Trophoblast cell (in vitro differentiated cells and primary cell): ENCODE results near the gene DCP1B.

Source experiments
- DNase-seq, 2 donors: peaks; one replicate each; pipeline ENCODE4 v3.0.0-alpha.2; 2016
- H2AFZ ChIP-seq: 2 replicates; pipeline ENCODE4 v1.6.1; 2013; ENCODE audit warnings: low read length, moderate library complexity, mild to moderate bottlenecking; ENCODE audit not compliant: insufficient read depth, poor library complexity
- H2AK5ac ChIP-seq: 2 replicates; pipeline ENCODE4 v1.6.1; 2013; ENCODE audit warnings: mild to moderate bottlenecking, low read length
- H2BK120ac ChIP-seq: 2 replicates; pipeline ENCODE4 v1.6.1; 2013; ENCODE audit warnings: low read length, mild to moderate bottlenecking, moderate library complexity; ENCODE audit not compliant: insufficient read depth, poor library complexity
- H2BK12ac ChIP-seq: 2 replicates; pipeline ENCODE4 v1.6.1; 2013; ENCODE audit warnings: mild to moderate bottlenecking, low read length, moderate library complexity
- H2BK5ac ChIP-seq: 2 replicates; pipeline ENCODE4 v1.6.1; 2013; ENCODE audit warnings: low read length, low read depth, moderate library complexity, mild to moderate bottlenecking; ENCODE audit not compliant: poor library complexity
- H3K14ac ChIP-seq: 2 replicates; pipeline ENCODE4 v1.6.1; 2013; ENCODE audit warnings: mild to moderate bottlenecking, low read length
- H3K18ac ChIP-seq: 2 replicates; pipeline ENCODE4 v1.6.1; 2013; ENCODE audit warnings: mild to moderate bottlenecking, low read length
- H3K23ac ChIP-seq: 2 replicates; pipeline ENCODE4 v1.6.1; 2013; ENCODE audit warnings: low read length
- H3K27ac ChIP-seq: 2 replicates; pipeline ENCODE4 v1.5.1; 2013; ENCODE audit warnings: low read depth, mild to moderate bottlenecking, inconsistent platforms, low read length, moderate library complexity
- H3K27me3 ChIP-seq: 2 replicates; pipeline ENCODE4 v1.6.1; 2013; ENCODE audit warnings: inconsistent platforms, mild to moderate bottlenecking, low read length, moderate library complexity; ENCODE audit not compliant: insufficient read depth
- H3K36me3 ChIP-seq, 2 experiments: 1 replicate in 1 of 2; 2 replicates in 1 of 2; pipeline ENCODE4 v1.6.1; 2013; ENCODE audit warnings: low read length in 2 of 2, mild to moderate bottlenecking in 2 of 2, moderate library complexity in 1 of 2; ENCODE audit not compliant: insufficient read depth in 2 of 2, control insufficient read depth in 1 of 2
- H3K4ac ChIP-seq: 2 replicates; pipeline ENCODE4 v1.6.1; 2013; ENCODE audit warnings: low read depth, mild to moderate bottlenecking, low read length, moderate library complexity
- H3K4me1 ChIP-seq, 2 experiments: 1 replicate in 1 of 2; 2 replicates in 1 of 2; pipeline ENCODE4 v1.6.1; 2013; ENCODE audit warnings: low read length in 2 of 2, mild to moderate bottlenecking in 2 of 2, moderate library complexity in 1 of 2; ENCODE audit not compliant: insufficient read depth in 2 of 2, control insufficient read depth in 1 of 2
- H3K4me2 ChIP-seq: 2 replicates; pipeline ENCODE4 v1.6.1; 2013; ENCODE audit warnings: inconsistent platforms, mild to moderate bottlenecking, low read length, moderate library complexity
- H3K4me3 ChIP-seq: 2 replicates; pipeline ENCODE4 v1.5.1; 2013; ENCODE audit warnings: mild to moderate bottlenecking, low read depth, low read length, inconsistent platforms
- H3K79me1 ChIP-seq: one replicate; pipeline ENCODE4 v1.6.1; 2013; ENCODE audit warnings: low read length
- H3K79me2 ChIP-seq: 2 replicates; pipeline ENCODE4 v1.6.1; 2013; ENCODE audit warnings: low read length, mild to moderate bottlenecking; ENCODE audit not compliant: control insufficient read depth, insufficient read depth, poor library complexity
- H3K9ac ChIP-seq: 2 replicates; pipeline ENCODE4 v1.6.1; 2013; ENCODE audit warnings: mild to moderate bottlenecking, low read length
- H3K9me3 ChIP-seq: 2 replicates; pipeline ENCODE4 v1.6.1; 2013; ENCODE audit warnings: low read depth, mild to moderate bottlenecking, control low read depth, inconsistent platforms, low read length; ENCODE audit not compliant: insufficient read depth
- H4K12ac ChIP-seq: 2 replicates; pipeline ENCODE4 v1.6.1; 2013; ENCODE audit warnings: low read depth, mild to moderate bottlenecking, low read length, moderate library complexity
- H4K8ac ChIP-seq: 2 replicates; pipeline ENCODE4 v1.6.1; 2013; ENCODE audit warnings: low read depth, mild to moderate bottlenecking, low read length, moderate library complexity
- H4K91ac ChIP-seq: one replicate; pipeline ENCODE4 v1.6.1; 2013; ENCODE audit warnings: low read depth, mild to moderate bottlenecking, low read length, moderate library complexity
- WGBS: extraction: QIAGEN DNeasy Blood & Tissue Kit; methylation state at CpG from one replicate; pipeline ENCODE4 v1.1.7; 2013; ENCODE audit warnings: missing lambda C conversion rate; ENCODE audit not compliant: insufficient read length, insufficient coverage; ENCODE audit errors: extremely low coverage; 5-methylcytosine and 5-hydroxymethylcytosine counted together

DCP1B gene

DNA sequence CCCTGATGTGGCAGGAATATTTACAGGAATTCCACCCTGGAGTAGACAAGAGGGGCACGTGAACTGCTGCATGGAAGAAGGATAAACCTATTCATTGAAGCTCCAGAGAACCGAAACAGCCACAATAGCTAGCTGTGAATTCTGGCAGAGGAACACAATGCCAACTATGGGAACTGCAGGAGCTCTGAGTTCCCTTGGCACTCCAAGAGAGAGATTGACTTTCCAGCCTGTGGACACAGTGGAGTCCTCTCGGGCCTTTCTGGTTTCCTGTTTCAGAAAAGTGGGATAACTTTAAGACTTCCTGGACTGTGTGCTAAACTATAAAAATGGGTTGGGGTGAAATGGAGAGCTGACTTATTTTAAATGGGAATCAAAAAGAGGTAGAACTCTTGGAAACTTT lies 97.7 kb downstream of the DCP1B start:
- Histone ChIP-seq H3K27ac (no peak overlapping the region), H3K18ac (no peak overlapping the region), H4K91ac (no peak overlapping the region), H3K79me1 (no peaks in the 10 kb centered on the region), H3K4me1 (no peaks in the 10 kb centered on the region), H2AFZ (no peak overlapping the region), H2BK120ac (no peak overlapping the region), H3K9ac (no peak overlapping the region), H3K36me3 (no peaks in the 10 kb centered on the region), H3K23ac (no peak overlapping the region), H3K4ac (no peak overlapping the region), H4K8ac (no peak overlapping the region), H3K4me2 (no peak overlapping the region), H3K4me3 (no peak overlapping the region), H3K9me3 (peaks cover 4% of the 10 kb centered on the region), H2BK12ac (no peak overlapping the region), H2AK5ac (no peak overlapping the region), H3K14ac (no peak overlapping the region), H4K12ac (no peak overlapping the region), H3K27me3 (no peaks in the 10 kb centered on the region), H2BK5ac (no peak overlapping the region), H3K79me2 (no peaks in the 10 kb centered on the region)
- no peak for DNase-seq
- no CpG with 5 or more reads among the region's 3 CpGs for WGBS

DNA sequence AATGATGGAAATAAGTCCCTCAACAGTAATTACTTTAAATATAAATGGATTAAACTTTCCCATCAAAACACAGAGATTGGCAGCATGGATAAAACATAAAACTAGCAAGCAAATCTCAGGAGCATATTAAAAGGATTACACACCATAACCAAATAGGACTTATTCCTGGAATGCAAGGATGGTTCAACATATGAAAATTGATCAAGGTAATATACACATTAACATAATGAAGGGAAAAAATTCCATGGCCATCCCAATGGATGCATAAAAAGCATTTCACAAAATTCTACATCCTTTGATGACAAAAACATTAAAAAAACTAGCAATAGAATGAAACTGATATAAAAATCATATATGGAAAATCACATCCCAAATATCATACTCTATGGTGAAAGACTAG lies 99.4 kb downstream of the DCP1B start:
- Histone ChIP-seq H4K8ac (no peak overlapping the region), H2BK12ac (no peak overlapping the region), H3K79me2 (no peaks in the 10 kb centered on the region), H2BK120ac (no peak overlapping the region), H3K79me1 (no peaks in the 10 kb centered on the region), H3K4me2 (no peak overlapping the region), H3K27ac (no peak overlapping the region), H2AFZ (no peak overlapping the region), H3K18ac (no peak overlapping the region), H3K23ac (no peak overlapping the region), H4K12ac (no peak overlapping the region), H3K36me3 (no peaks in the 10 kb centered on the region), H2AK5ac (no peak overlapping the region), H3K9me3 (peaks cover 4% of the 10 kb centered on the region), H3K4ac (no peak overlapping the region), H3K9ac (no peak overlapping the region), H4K91ac (no peak overlapping the region), H3K4me3 (no peak overlapping the region), H3K27me3 (no peaks in the 10 kb centered on the region), H3K4me1 (no peaks in the 10 kb centered on the region), H3K14ac (no peak overlapping the region), H2BK5ac (no peak overlapping the region)
- DNase-seq = no peak

DNA sequence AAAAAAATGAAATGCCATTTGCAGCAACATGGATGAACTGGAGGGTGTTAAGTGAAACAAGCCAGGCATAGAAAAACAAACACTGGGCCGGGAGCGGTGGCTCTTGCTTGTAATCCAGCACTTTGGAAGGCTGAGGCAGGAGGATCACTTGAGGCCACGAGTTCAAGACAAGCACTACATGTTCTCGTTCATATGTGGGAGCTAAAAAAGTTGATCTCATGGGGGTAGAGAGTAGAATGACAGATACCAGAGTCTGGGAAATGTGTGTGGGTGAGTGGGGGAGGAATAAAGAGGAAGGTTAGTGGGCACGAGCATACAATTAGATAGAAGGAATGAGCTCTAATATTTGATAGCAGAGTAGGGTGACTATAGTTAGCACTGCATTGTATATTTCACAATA lies 107.3 kb downstream of the DCP1B start:
- H2BK12ac ChIP-seq = no peak overlapping the region

More for the DNA sequence above, 107.3 kb downstream of the DCP1B start:
- Histone ChIP-seq H2BK5ac (no peak overlapping the region), H3K4me2 (no peak overlapping the region), H3K79me2 (no peaks in the 10 kb centered on the region), H3K9ac (no peak overlapping the region), H4K12ac (no peak overlapping the region), H3K36me3 (no peaks in the 10 kb centered on the region), H4K91ac (no peak overlapping the region), H3K4me1 (no peaks in the 10 kb centered on the region), H3K14ac (no peak overlapping the region), H2BK120ac (no peak overlapping the region), H3K4ac (no peak overlapping the region), H3K18ac (no peak overlapping the region), H2AK5ac (no peak overlapping the region), H3K9me3 (no peaks in the 10 kb centered on the region), H3K79me1 (no peaks in the 10 kb centered on the region), H3K27ac (no peak overlapping the region), H3K27me3 (no peaks in the 10 kb centered on the region), H3K23ac (no peak overlapping the region), H4K8ac (no peak overlapping the region), H3K4me3 (no peak overlapping the region), H2AFZ (no peak overlapping the region)
- WGBS = no CpG with 5 or more reads among the region's 5 CpGs
- DNase-seq = no peak
